Muscle of leg (tissue), 11 donors: ENCODE results near the gene YBEY. TPM values are rescaled to one million over a fixed set of nuclear protein-coding genes. Genes with fewer than 3 reads are reported as not detected.

Source experiments
- DNase-seq: peaks from one replicate; pipeline ENCODE4 v3.0.0; 2013
- H3K27ac ChIP-seq: one replicate; pipeline ENCODE4 v1.5.1; 2013; ENCODE audit warnings: mild to moderate bottlenecking, low read length, control low read depth
- H3K27me3 ChIP-seq: one replicate; pipeline ENCODE4 v1.6.1; 2013; ENCODE audit warnings: low read length; ENCODE audit not compliant: control insufficient read depth, insufficient read depth
- H3K36me3 ChIP-seq: one replicate; pipeline ENCODE4 v1.6.1; 2013; ENCODE audit warnings: low read length; ENCODE audit not compliant: control insufficient read depth, insufficient read depth
- H3K4me1 ChIP-seq: one replicate; pipeline ENCODE4 v1.6.1; 2013; ENCODE audit warnings: low read length; ENCODE audit not compliant: control insufficient read depth, insufficient read depth
- H3K4me3 ChIP-seq: one replicate; pipeline ENCODE4 v1.5.1; 2013; ENCODE audit warnings: low read length, control low read depth
- H3K9me3 ChIP-seq: replicated peaks from 2 replicates; pipeline ENCODE4 v1.6.1; 2013; ENCODE audit warnings: low read depth, low read length; ENCODE audit not compliant: control insufficient read depth
- WGBS: methylation state at CpG from one replicate; pipeline ENCODE4 v1.1.5; 2013; ENCODE audit warnings: missing lambda C conversion rate; ENCODE audit not compliant: insufficient coverage; 5-methylcytosine and 5-hydroxymethylcytosine counted together
- polyA plus RNA-seq, 8 donors: library from polyadenylated mRNA; unstranded; fragments of 120-200 nt; gene quantifications; one replicate each; pipeline versions ENCODE4 v1.2.1 to v1.2.3, GENCODE V29; 2013; ENCODE audit warnings: inconsistent platforms in 1 of 8, low replicate concordance in 1 of 8; ENCODE audit not compliant: insufficient read length in 8 of 8, insufficient read depth in 1 of 8
- total RNA-seq: library from RNA; stranded (reverse); fragments of 120-200 nt; gene quantifications from one replicate; pipeline ENCODE4 v1.2.4, GENCODE V29; 2013

YBEY gene
- total and polyA plus RNA-seq, 9 donors, result 13.0 to 26.7 (median 18.6) TPM

- Histone ChIP-seq H3K9me3 (no peaks in the 10 kb centered on the region), H3K36me3 (peaks cover 71% of the 10 kb centered on the region), H3K27me3 (no peaks in the 10 kb centered on the region), H3K27ac (no peak overlapping the region), H3K4me3 (no peak overlapping the region), H3K4me1 (no peaks in the 10 kb centered on the region)
- WGBS, result 93% methylated on average over 6 of the region's 6 CpGs
- no peak for DNase-seq
Measured at GRCh38 chr21:46246345-46246744, 39.8 kb upstream of the YBEY start.

DNA sequence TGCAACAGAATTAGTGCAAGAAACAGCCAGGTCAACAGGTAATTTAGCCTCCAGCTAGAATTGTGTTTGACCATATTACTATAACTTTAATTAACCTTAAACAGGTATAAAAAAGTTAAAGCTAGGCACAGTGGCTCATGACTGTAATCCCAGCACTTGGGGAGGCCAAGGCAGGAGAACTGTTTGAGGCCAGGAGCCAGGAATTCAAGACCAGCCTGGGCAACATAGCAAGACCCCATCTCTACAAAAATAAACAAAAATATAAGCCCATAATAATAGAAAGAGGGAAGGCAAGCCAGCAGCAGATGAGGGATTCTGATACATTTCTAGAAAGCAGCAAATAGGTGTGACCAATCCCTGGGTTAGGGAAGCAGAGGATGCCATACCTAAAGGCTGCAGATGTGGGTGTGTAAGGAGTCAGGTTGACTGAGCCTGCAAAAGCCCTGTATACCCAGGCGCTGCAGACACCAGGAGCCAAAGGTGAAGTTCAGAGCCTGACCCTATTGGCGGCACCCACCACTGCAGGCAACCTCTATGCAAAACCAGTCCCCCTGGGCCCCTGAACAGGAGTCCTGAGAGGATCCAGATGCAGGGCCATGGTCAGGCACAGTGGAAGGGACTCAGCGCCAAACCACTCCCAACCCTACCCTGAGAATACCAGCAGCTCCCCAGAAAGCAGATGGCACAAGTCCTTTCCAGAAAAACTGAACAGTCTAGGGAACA, 38.3 kb upstream of the YBEY start:
- H3K36me3 ChIP-seq, result peaks cover 71% of the 10 kb centered on the region
- no peaks in the 10 kb centered on the region for H3K4me1 ChIP-seq
- WGBS, result 100% methylated on average over 3 of the region's 3 CpGs
- H3K27ac ChIP-seq, result no peak overlapping the region
- H3K9me3 ChIP-seq, result no peaks in the 10 kb centered on the region
- H3K27me3 ChIP-seq, result no peaks in the 10 kb centered on the region
- DNase-seq, result no peak
- no peak overlapping the region for H3K4me3 ChIP-seq

DNA sequence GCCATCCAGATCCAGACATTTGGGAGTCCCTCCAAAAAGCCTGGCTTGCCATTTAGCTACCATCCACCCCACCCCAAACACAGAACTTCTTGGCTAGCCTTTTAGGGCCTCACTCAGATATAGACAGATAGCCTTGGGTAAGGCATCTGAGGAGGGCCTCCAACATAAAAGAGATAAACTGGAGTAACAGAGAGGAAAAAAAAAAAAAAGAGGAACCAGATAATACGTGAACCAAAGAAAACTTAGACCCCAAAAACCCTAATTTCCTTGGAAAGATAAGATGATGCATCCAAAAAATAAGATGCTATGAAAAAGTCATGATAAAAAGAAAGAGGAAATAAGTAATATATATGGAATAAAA, 37.7 kb upstream of the YBEY start:
- H3K27me3 ChIP-seq, result no peaks in the 10 kb centered on the region
- H3K9me3 ChIP-seq, result no peaks in the 10 kb centered on the region
- H3K27ac ChIP-seq, result no peak overlapping the region
- peaks cover 69% of the 10 kb centered on the region for H3K36me3 ChIP-seq
- no peak for DNase-seq
- H3K4me3 ChIP-seq, result no peak overlapping the region
- no peaks in the 10 kb centered on the region for H3K4me1 ChIP-seq
- WGBS, result no CpG with 5 or more reads among the region's 1 CpG

- Histone ChIP-seq H3K27me3 (no peaks in the 10 kb centered on the region), H3K4me3 (no peak overlapping the region), H3K9me3 (no peaks in the 10 kb centered on the region), H3K27ac (no peak overlapping the region), H3K36me3 (peaks cover 69% of the 10 kb centered on the region), H3K4me1 (no peaks in the 10 kb centered on the region)
- WGBS, result 100% methylated on average over 2 of the region's 2 CpGs
- DNase-seq, result no peak
Measured at GRCh38 chr21:46248827-46249226, 37.3 kb upstream of the YBEY start.

DNA sequence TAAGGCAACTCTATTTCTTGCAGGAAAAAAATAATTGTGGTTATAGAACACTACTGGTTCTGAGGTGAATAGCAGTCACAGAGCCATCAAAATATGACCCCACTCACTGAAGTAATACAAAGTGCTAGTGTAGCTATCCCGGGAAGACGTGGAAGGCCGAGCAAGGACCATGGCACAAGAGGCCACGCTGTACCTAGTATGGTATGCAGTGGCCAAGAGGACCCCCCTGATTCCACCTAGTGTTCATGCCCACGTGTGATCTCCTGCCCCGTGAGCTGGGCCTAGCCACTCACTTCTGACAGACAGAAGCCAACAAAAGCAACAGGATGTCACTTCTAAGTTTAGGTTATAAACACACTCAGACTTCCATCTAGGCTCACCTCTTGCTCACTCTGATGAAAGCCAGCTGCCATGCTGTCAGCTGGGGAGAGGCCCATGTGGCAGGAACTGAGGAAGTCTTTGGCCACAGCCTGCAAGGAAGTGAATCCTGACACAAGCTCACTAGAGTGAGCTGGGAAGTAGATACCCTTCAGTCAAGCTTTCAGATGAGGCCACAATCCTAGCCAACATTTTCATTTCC, 35.9 kb upstream of the YBEY start:
- H3K27ac ChIP-seq, result no peak overlapping the region
- no peaks in the 10 kb centered on the region for H3K4me1 ChIP-seq
- no peak for DNase-seq
- WGBS, result 92% methylated on average over 2 of the region's 6 CpGs
- H3K27me3 ChIP-seq, result no peaks in the 10 kb centered on the region
- H3K36me3 ChIP-seq, result peaks cover 69% of the 10 kb centered on the region
- no peak overlapping the region for H3K4me3 ChIP-seq
- no peaks in the 10 kb centered on the region for H3K9me3 ChIP-seq

DNA sequence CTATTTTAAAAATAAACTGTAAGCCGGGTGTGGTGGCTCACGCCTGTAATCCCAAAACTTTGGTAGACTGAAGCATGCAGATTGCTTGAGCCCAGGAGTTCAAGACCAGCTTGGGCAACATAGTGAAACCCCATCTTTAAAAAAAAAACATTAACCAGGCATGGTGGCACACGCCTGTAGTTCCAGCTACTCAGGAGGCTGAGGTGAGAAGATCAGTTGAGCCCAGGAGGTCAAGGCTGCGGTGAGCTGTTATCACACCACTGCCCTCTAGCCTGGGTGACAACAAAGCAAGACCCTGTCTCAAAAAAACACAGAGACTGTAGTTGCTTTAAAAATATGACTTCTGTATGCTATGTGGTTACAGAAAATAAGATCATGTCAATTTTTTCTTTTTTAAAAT, 33.3 kb upstream of the YBEY start:
- no CpG with 5 or more reads among the region's 4 CpGs for WGBS
- no peak for DNase-seq
- H3K9me3 ChIP-seq, result no peaks in the 10 kb centered on the region
- no peaks in the 10 kb centered on the region for H3K27me3 ChIP-seq
- no peak overlapping the region for H3K4me3 ChIP-seq
- H3K36me3 ChIP-seq, result peaks cover 76% of the 10 kb centered on the region
- no peaks in the 10 kb centered on the region for H3K4me1 ChIP-seq
- H3K27ac ChIP-seq, result no peak overlapping the region

DNA sequence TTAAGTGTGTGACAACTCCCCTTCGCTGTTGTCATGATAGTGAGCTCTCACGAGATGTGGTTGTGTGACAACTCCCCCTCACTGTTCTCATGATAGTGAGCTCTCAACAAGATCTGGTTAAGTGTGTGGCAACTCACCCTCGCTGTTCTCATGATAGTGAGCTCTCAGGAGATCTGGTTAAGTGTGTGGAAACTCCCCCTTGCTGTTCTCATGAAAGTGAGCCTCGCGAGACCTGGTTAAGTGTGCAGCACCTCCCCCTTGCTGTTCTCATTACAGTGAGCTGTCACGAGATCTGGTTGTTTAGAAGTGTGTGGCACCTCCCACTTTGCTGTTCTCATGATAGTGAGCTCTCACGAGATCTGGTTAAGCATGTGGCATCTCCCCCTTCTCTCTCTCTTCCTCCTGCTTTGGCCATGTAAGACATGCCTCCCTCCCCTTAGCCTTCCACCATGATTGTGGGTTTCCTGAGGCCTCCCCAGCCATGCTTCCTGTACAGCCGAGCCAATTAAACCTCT, 32.5 kb upstream of the YBEY start:
- no peak overlapping the region for H3K27ac ChIP-seq
- 63% methylated on average over 3 of the region's 8 CpGs for WGBS
- H3K27me3 ChIP-seq, result no peaks in the 10 kb centered on the region
- H3K4me1 ChIP-seq, result no peaks in the 10 kb centered on the region
- H3K4me3 ChIP-seq, result no peak overlapping the region
- DNase-seq, result no peak
- H3K9me3 ChIP-seq, result no peaks in the 10 kb centered on the region
- H3K36me3 ChIP-seq, result peaks cover 78% of the 10 kb centered on the region

GRCh38 chr21:46254208-46254975, 31.8 kb upstream of the YBEY start:
- no peak for DNase-seq
- WGBS, result 82% methylated on average over 10 of the region's 12 CpGs
- H3K4me1 ChIP-seq, result no peaks in the 10 kb centered on the region
- H3K9me3 ChIP-seq, result no peaks in the 10 kb centered on the region
- peaks cover 82% of the 10 kb centered on the region for H3K36me3 ChIP-seq
- no peak overlapping the region for H3K4me3 ChIP-seq
- no peak overlapping the region for H3K27ac ChIP-seq
- H3K27me3 ChIP-seq, result no peaks in the 10 kb centered on the region

DNA sequence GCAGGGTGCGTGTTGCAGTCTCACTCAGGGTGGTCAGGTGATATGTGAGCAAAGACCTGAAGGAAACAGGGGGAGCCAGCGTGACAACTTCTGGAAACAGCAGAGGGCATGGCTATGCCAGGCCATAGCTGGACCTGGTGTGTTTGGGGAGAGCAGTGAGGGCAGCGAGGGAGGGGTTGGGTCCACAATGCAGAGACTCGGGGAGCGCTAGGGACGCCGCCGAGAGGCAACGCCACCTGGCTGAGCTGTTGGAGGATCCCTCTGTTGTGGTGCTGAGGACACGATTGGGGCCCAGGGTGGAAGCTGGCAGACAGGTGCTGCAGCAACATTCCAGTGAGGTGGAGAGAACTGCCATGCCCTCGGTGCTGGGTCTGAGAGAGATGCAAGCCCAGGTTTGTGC, 31.0 kb upstream of the YBEY start:
- Histone ChIP-seq H3K4me3 (no peak overlapping the region), H3K9me3 (no peaks in the 10 kb centered on the region), H3K36me3 (peaks cover 80% of the 10 kb centered on the region), H3K27ac (no peak overlapping the region), H3K4me1 (no peaks in the 10 kb centered on the region), H3K27me3 (no peaks in the 10 kb centered on the region)
- 87% methylated on average over 11 of the region's 11 CpGs for WGBS
- DNase-seq, result no peak

- Histone ChIP-seq H3K9me3 (no peaks in the 10 kb centered on the region), H3K4me1 (no peaks in the 10 kb centered on the region), H3K27ac (no peak overlapping the region), H3K4me3 (no peak overlapping the region), H3K27me3 (no peaks in the 10 kb centered on the region), H3K36me3 (peaks cover 80% of the 10 kb centered on the region)
- 93% methylated on average over 6 of the region's 6 CpGs for WGBS
- DNase-seq, result no peak
Measured at GRCh38 chr21:46255758-46256337, 30.3 kb upstream of the YBEY start.
